Caco-2 (cell line): ENCODE data around the gene SLC6A8. TPM values are rescaled to one million over a fixed set of nuclear protein-coding genes. Genes with fewer than 3 reads are reported as not detected.

Experiments used
- BruUV-seq: library from RNA; stranded (reverse); fragments of 400-500 nt; replicated peaks from 2 replicates; lab custom pipeline; 2021; lab: Mats Ljungman, UMichigan
- CTCF ChIA-PET: fragments of 300-600 bp; sonication (Branson Sonifier 250); formaldehyde crosslinking; loops from one replicate; lab custom pipeline; 2022; ENCODE audit warnings: antibody characterized with exemption; lab: Charles Lee
- POLR2A ChIA-PET: fragments of 300-600 bp; sonication (Branson Sonifier 250); formaldehyde crosslinking; loops from one replicate; lab custom pipeline; 2022; ENCODE audit warnings: antibody characterized with exemption; lab: Charles Lee
- DNase-seq, 2 experiments: peaks; one replicate each; pipeline versions ENCODE4 v3.0.0 to v3.0.0-alpha.2; 2020 to 2022
- H3K27me3 ChIP-seq: replicated peaks from 2 replicates; pipeline ENCODE4 v1.6.0; 2011; ENCODE audit warnings: low read length; ENCODE audit not compliant: control insufficient read depth, insufficient read depth
- H3K36me3 ChIP-seq: 2 replicates; pipeline ENCODE4 v1.5.1; 2011; ENCODE audit warnings: low read length; ENCODE audit not compliant: control insufficient read depth, insufficient read depth
- H3K4me1 ChIP-seq: fragments of 250-450 bp; sonication (Bioruptor Pico); 2 replicates; pipeline ENCODE4 v1.5.1; 2020; ENCODE audit warnings: mild to moderate bottlenecking
- H3K4me3 ChIP-seq: 2 replicates; pipeline ENCODE4 v1.5.1; 2011; ENCODE audit warnings: low read depth, mild to moderate bottlenecking, control low read depth, low read length
- H3K9me3 ChIP-seq: fragments of 250-450 bp; sonication (Bioruptor Pico); 2 replicates; pipeline ENCODE4 v1.5.1; 2020; ENCODE audit warnings: mild to moderate bottlenecking, moderate library complexity
- H3K27ac Mint-ChIP-seq: one replicate; pipeline ENCODE4 v1.8.0; 2022; ENCODE audit warnings: mixed read lengths; ENCODE audit not compliant: unreplicated experiment
- H3K27me3 Mint-ChIP-seq: one replicate; pipeline ENCODE4 v1.8.0; 2022; ENCODE audit warnings: mixed read lengths; ENCODE audit not compliant: insufficient read depth, unreplicated experiment
- H3K36me3 Mint-ChIP-seq: one replicate; pipeline ENCODE4 v1.8.0; 2022; ENCODE audit warnings: mild to moderate bottlenecking, mixed read lengths; ENCODE audit not compliant: insufficient read depth, unreplicated experiment
- H3K4me1 Mint-ChIP-seq: one replicate; pipeline ENCODE4 v1.8.0; 2022; ENCODE audit warnings: low read depth, mixed read lengths; ENCODE audit not compliant: unreplicated experiment
- H3K4me3 Mint-ChIP-seq: one replicate; pipeline ENCODE4 v1.8.0; 2022; ENCODE audit warnings: mild to moderate bottlenecking, moderate library complexity, mixed read lengths; ENCODE audit not compliant: unreplicated experiment
- H3K9me3 Mint-ChIP-seq: one replicate; pipeline ENCODE4 v1.8.0; 2022; ENCODE audit warnings: mixed read lengths; ENCODE audit not compliant: unreplicated experiment
- intact Hi-C: fragments of 100-400 bp; cut with micrococcal nuclease; formaldehyde crosslinking; loops from one replicate; pipeline ENCODE4 v1.10.0; 2022; ENCODE audit not compliant: unreplicated experiment
- total RNA-seq: library from RNA; stranded (reverse); gene quantifications from 2 replicates; pipeline ENCODE4 v1.2.3, GENCODE V29; 2022
- TF ChIP-seq, protein P1 (sequence below), 2 experiments: fragments of 200-600 bp in 1 of 2; IDR thresholded peaks; 1 replicate in 1 of 2; 2 replicates in 1 of 2; pipeline versions ENCODE4 v1.5.1 to v1.8.0; 2011 to 2022; ENCODE audit warnings: antibody characterized with exemption in 1 of 2, control low read depth in 1 of 2, inconsistent platforms in 1 of 2, low read depth in 1 of 2, low read length in 1 of 2, mild to moderate bottlenecking in 1 of 2, moderate library complexity in 1 of 2; ENCODE audit not compliant: insufficient read depth in 1 of 2, severe bottlenecking in 1 of 2, unreplicated experiment in 1 of 2

The SLC6A8 gene
- total RNA-seq, 1 experiment from 2014 or later, result 8.8 TPM

- Histone ChIP-seq H3K4me3 (no peak overlapping the region), H3K36me3 (no peaks in the 10 kb centered on the region), H3K9me3 (no peaks in the 10 kb centered on the region), H3K4me1 (no peaks in the 10 kb centered on the region), H3K27me3 (no peaks in the 10 kb centered on the region)
- no peaks in the 10 kb centered on the region for H3K4me1 Mint-ChIP-seq
- no peak overlapping the region for H3K27ac Mint-ChIP-seq
- no peak overlapping the region for H3K4me3 Mint-ChIP-seq
- ChIA-PET CTCF (no interaction called here), POLR2A (no interaction called here)
- H3K27me3 Mint-ChIP-seq, result no peaks in the 10 kb centered on the region
- no peaks in the 10 kb centered on the region for H3K9me3 Mint-ChIP-seq
- TF ChIP-seq, protein P1, sequence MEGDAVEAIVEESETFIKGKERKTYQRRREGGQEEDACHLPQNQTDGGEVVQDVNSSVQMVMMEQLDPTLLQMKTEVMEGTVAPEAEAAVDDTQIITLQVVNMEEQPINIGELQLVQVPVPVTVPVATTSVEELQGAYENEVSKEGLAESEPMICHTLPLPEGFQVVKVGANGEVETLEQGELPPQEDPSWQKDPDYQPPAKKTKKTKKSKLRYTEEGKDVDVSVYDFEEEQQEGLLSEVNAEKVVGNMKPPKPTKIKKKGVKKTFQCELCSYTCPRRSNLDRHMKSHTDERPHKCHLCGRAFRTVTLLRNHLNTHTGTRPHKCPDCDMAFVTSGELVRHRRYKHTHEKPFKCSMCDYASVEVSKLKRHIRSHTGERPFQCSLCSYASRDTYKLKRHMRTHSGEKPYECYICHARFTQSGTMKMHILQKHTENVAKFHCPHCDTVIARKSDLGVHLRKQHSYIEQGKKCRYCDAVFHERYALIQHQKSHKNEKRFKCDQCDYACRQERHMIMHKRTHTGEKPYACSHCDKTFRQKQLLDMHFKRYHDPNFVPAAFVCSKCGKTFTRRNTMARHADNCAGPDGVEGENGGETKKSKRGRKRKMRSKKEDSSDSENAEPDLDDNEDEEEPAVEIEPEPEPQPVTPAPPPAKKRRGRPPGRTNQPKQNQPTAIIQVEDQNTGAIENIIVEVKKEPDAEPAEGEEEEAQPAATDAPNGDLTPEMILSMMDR (IDR thresholded peaks at IDR 0.05; ENCODE audit: insufficient read depth in 1 of 2, low read depth in 1 of 2, low read length in 1 of 2, severe bottlenecking in 1 of 2, unreplicated experiment in 1 of 2), result no peak
- no peak for DNase-seq
- no peaks in the 10 kb centered on the region for H3K36me3 Mint-ChIP-seq
- intact Hi-C loops, result no loop called here
- BruUV-seq, result no TSS peak
These were observed 46.0 kb downstream of the SLC6A8 start for GRCh38 chrX:153733651-153734240.

- BruUV-seq, result no TSS peak
- Mint-ChIP-seq H3K27ac (no peak overlapping the region), H3K36me3 (no peaks in the 10 kb centered on the region), H3K27me3 (no peaks in the 10 kb centered on the region), H3K4me3 (no peak overlapping the region), H3K4me1 (no peaks in the 10 kb centered on the region), H3K9me3 (no peaks in the 10 kb centered on the region)
- Histone ChIP-seq H3K4me3 (no peak overlapping the region), H3K27me3 (no peaks in the 10 kb centered on the region), H3K36me3 (no peaks in the 10 kb centered on the region), H3K4me1 (no peaks in the 10 kb centered on the region), H3K9me3 (no peaks in the 10 kb centered on the region)
- no peak for DNase-seq
- intact Hi-C loops, result no loop called here
- TF ChIP-seq, protein P1 (IDR thresholded peaks at IDR 0.05; ENCODE audit: insufficient read depth in 1 of 2, low read depth in 1 of 2, low read length in 1 of 2, severe bottlenecking in 1 of 2, unreplicated experiment in 1 of 2), result no peak
- CTCF ChIA-PET, result no interaction called here
- POLR2A ChIA-PET, result no interaction called here
These were observed 47.1 kb downstream of the SLC6A8 start for GRCh38 chrX:153734871-153735270.

- Histone ChIP-seq H3K4me1 (no peaks in the 10 kb centered on the region), H3K4me3 (no peak overlapping the region), H3K27me3 (no peaks in the 10 kb centered on the region), H3K9me3 (no peaks in the 10 kb centered on the region), H3K36me3 (no peaks in the 10 kb centered on the region)
- H3K36me3 Mint-ChIP-seq, result no peaks in the 10 kb centered on the region
- no peak overlapping the region for H3K27ac Mint-ChIP-seq
- H3K27me3 Mint-ChIP-seq, result no peaks in the 10 kb centered on the region
- TF ChIP-seq, protein P1 (IDR thresholded peaks at IDR 0.05; ENCODE audit: insufficient read depth in 1 of 2, low read depth in 1 of 2, low read length in 1 of 2, severe bottlenecking in 1 of 2, unreplicated experiment in 1 of 2), result no peak
- H3K9me3 Mint-ChIP-seq, result no peaks in the 10 kb centered on the region
- H3K4me1 Mint-ChIP-seq, result no peaks in the 10 kb centered on the region
- no peak for DNase-seq
- POLR2A ChIA-PET, result no interaction called here
- intact Hi-C loops, result no loop called here
- CTCF ChIA-PET, result no interaction called here
- H3K4me3 Mint-ChIP-seq, result no peak overlapping the region
- no TSS peak for BruUV-seq
These were observed 47.5 kb downstream of the SLC6A8 start for GRCh38 chrX:153735274-153735673.
